HepG2 (cell line): Measurements from ENCODE around the gene RREB1. TPM values are rescaled to one million over a fixed set of nuclear protein-coding genes. Genes with fewer than 3 reads are reported as not detected.

Source experiments
- CHD4 ChIP-seq: fragments of 200-600 bp; sonication (generic); IDR thresholded peaks from 2 replicates; pipeline ENCODE4 v1.7.0; 2017; ENCODE audit warnings: mild to moderate bottlenecking, low read length, borderline replicate concordance
- EP300 ChIP-seq, 3 experiments: sonication (generic) in 1 of 3; formaldehyde crosslinking in 1 of 3; IDR thresholded peaks; 2 replicates each; pipeline versions ENCODE4 v1.5.1 to v1.6.1; 2011 to 2020; ENCODE audit warnings: low read depth in 2 of 3, low read length in 2 of 3, borderline replicate concordance in 1 of 3, improper control_type of control experiment in 1 of 3, mild to moderate bottlenecking in 1 of 3, missing genetic modification reagents in 1 of 3, moderate library complexity in 1 of 3
- GFI1 ChIP-seq: sonication (generic); formaldehyde crosslinking; IDR thresholded peaks from 2 replicates; pipeline ENCODE4 v1.5.0; 2020; ENCODE audit warnings: missing genetic modification reagents, mild to moderate bottlenecking, borderline replicate concordance
- HOXD1 ChIP-seq: sonication (generic); formaldehyde crosslinking; IDR thresholded peaks from 2 replicates; pipeline ENCODE4 v1.5.0; 2020; ENCODE audit warnings: missing genetic modification reagents
- KDM2A ChIP-seq: sonication (generic); formaldehyde crosslinking; IDR thresholded peaks from 2 replicates; pipeline ENCODE4 v1.4.0; 2020; ENCODE audit warnings: low read depth, missing genetic modification reagents, borderline replicate concordance
- KLF15 ChIP-seq: sonication (generic); formaldehyde crosslinking; IDR thresholded peaks from 2 replicates; pipeline ENCODE4 v1.8.1; 2023; ENCODE audit warnings: borderline replicate concordance, mild to moderate bottlenecking, inconsistent platforms, missing genetic modification reagents, mixed read lengths
- MED8 ChIP-seq: sonication (generic); formaldehyde crosslinking; IDR thresholded peaks from 2 replicates; pipeline ENCODE4 v1.8.1; 2023; ENCODE audit warnings: mild to moderate bottlenecking, missing genetic modification reagents; ENCODE audit not compliant: insufficient replicate concordance
- RARA ChIP-seq: IDR thresholded peaks from 2 replicates; pipeline ENCODE4 v1.6.1; 2016; ENCODE audit warnings: missing genetic modification reagents, missing compliant biosample characterization
- SPEN ChIP-seq: sonication (generic); formaldehyde crosslinking; IDR thresholded peaks from 2 replicates; pipeline ENCODE4 v1.5.1; 2020; ENCODE audit warnings: low read depth, mild to moderate bottlenecking, missing genetic modification reagents
- STAG1 ChIP-seq: sonication (generic); formaldehyde crosslinking; IDR thresholded peaks from 2 replicates; pipeline ENCODE4 v1.4.0; 2020; ENCODE audit warnings: missing genetic modification reagents
- TBX3 ChIP-seq: fragments of 450-650 bp; IDR thresholded peaks from 2 replicates; pipeline ENCODE4 v1.6.1; 2017; ENCODE audit warnings: antibody characterized with exemption, mild to moderate bottlenecking, inconsistent platforms, borderline replicate concordance
- ZKSCAN1 ChIP-seq: fragments of 150-350 bp; IDR thresholded peaks from 2 replicates; pipeline ENCODE4 v1.6.1; 2014; ENCODE audit warnings: low read length
- ZNF564 ChIP-seq: sonication (generic); formaldehyde crosslinking; IDR thresholded peaks from 2 replicates; pipeline ENCODE4 v1.8.1; 2023; ENCODE audit warnings: mild to moderate bottlenecking, missing genetic modification reagents
- ZNF607 ChIP-seq: sonication (generic); formaldehyde crosslinking; IDR thresholded peaks from 2 replicates; pipeline ENCODE4 v1.5.1; 2020; ENCODE audit warnings: missing genetic modification reagents, mild to moderate bottlenecking, borderline replicate concordance
- ZNF670 ChIP-seq: sonication (generic); formaldehyde crosslinking; IDR thresholded peaks from 2 replicates; pipeline ENCODE4 v1.8.0; 2022; ENCODE audit warnings: mild to moderate bottlenecking, missing genetic modification reagents, borderline replicate concordance
- ZNF816 ChIP-seq: sonication (generic); formaldehyde crosslinking; IDR thresholded peaks from 2 replicates; pipeline ENCODE4 v1.8.0; 2022; ENCODE audit warnings: missing genetic modification reagents, mild to moderate bottlenecking, borderline replicate concordance
- polyA plus RNA-seq, 8 experiments: library from polyadenylated mRNA; depleted of rRNA in 3 of 8; stranded (reverse) in 7 of 8; unstranded in 1 of 8; fragments of >200 nt; fragmentation: Illumina TruSeq in 4 of 8; extraction: Trizol in 4 of 8; gene quantifications; 2 replicates each; pipeline versions ENCODE4 v1.2.1 to v1.2.3, GENCODE V29; 2011 to 2016; ENCODE audit warnings: low read depth in 4 of 8, missing spikeins in 1 of 8, mixed read lengths in 1 of 8; ENCODE audit not compliant: insufficient read depth in 1 of 8
- total RNA-seq, 5 experiments: library from RNA; depleted of rRNA; stranded (reverse); fragments of >200 nt; fragmentation: Illumina TruSeq; extraction: Trizol; gene quantifications; 2 replicates each; pipeline ENCODE4 v1.2.3, GENCODE V29; 2016; ENCODE audit warnings: low read depth in 1 of 5
- TF ChIP-seq, protein P1 (sequence below): sonication (generic); formaldehyde crosslinking; IDR thresholded peaks from 2 replicates; pipeline ENCODE4 v1.4.0; 2020; ENCODE audit warnings: mild to moderate bottlenecking, missing genetic modification reagents
- TF ChIP-seq, protein P2 (sequence below): sonication (generic); formaldehyde crosslinking; IDR thresholded peaks from 2 replicates; pipeline ENCODE4 v1.4.0; 2020; ENCODE audit warnings: mild to moderate bottlenecking, missing genetic modification reagents, borderline replicate concordance
- TF ChIP-seq, protein P3 (sequence below): sonication (generic); formaldehyde crosslinking; IDR thresholded peaks from 2 replicates; pipeline ENCODE4 v1.4.0; 2020; ENCODE audit warnings: missing genetic modification reagents
- TF ChIP-seq, protein P4 (sequence below): sonication (generic); formaldehyde crosslinking; IDR thresholded peaks from 2 replicates; pipeline ENCODE4 v1.4.0; 2020; ENCODE audit warnings: missing genetic modification reagents
- TF ChIP-seq, protein P5 (sequence below): sonication (generic); formaldehyde crosslinking; IDR thresholded peaks from 2 replicates; pipeline ENCODE4 v1.4.0; 2020; ENCODE audit warnings: missing genetic modification reagents, mild to moderate bottlenecking, borderline replicate concordance

RREB1 gene
- total and polyA plus RNA-seq, 2 of the 13 experiments (the other 11 are each of a cell fraction or from before 2014, with no cell fraction given): 6.1 to 23.2 TPM

DNA sequence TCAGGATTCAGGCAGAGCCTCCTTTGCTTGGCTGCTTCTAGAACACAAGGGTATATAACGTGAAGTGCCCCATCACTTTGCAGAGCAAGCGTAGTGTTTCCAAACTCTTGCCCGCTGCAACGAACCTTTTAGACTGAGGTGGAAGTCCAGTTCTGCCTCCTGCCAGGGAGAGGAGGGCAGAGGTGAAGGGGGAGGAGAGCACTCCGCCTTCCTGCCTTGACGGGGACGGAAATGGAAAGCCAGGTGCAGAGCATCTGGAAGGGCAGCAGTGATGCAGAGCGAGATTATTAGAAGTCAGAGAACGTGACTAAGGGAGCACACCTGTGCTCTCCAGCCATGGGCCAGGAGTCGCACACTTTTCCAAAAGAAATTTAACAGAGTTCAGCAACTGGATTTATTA is 63.4 kb downstream of the RREB1 start (continued):
- no peak; a peak in 1 of 4 replicates for TF ChIP-seq EP300 (IDR thresholded peaks at IDR 0.05; ENCODE audit: low read depth in 2 of 2, low read length in 2 of 2)
- TF ChIP-seq EP300 (CRISPR knock-in tag; IDR thresholded peaks at IDR 0.05; ENCODE audit: borderline replicate concordance): no peak; the same call in 1 of the 2 replicates
- TF ChIP-seq, protein P1, sequence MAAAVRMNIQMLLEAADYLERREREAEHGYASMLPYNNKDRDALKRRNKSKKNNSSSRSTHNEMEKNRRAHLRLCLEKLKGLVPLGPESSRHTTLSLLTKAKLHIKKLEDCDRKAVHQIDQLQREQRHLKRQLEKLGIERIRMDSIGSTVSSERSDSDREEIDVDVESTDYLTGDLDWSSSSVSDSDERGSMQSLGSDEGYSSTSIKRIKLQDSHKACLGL (CRISPR knock-in tag): no peak
- no peak; the same call in 1 of the 2 replicates for TF ChIP-seq CHD4
- TF ChIP-seq, protein P2, sequence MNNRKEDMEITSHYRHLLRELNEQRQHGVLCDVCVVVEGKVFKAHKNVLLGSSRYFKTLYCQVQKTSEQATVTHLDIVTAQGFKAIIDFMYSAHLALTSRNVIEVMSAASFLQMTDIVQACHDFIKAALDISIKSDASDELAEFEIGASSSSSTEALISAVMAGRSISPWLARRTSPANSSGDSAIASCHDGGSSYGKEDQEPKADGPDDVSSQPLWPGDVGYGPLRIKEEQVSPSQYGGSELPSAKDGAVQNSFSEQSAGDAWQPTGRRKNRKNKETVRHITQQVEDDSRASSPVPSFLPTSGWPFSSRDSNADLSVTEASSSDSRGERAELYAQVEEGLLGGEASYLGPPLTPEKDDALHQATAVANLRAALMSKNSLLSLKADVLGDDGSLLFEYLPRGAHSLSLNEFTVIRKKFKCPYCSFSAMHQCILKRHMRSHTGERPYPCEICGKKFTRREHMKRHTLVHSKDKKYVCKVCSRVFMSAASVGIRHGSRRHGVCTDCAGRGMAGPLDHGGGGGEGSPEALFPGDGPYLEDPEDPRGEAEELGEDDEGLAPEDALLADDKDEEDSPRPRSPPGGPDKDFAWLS: no peak
- TF ChIP-seq, protein P3, sequence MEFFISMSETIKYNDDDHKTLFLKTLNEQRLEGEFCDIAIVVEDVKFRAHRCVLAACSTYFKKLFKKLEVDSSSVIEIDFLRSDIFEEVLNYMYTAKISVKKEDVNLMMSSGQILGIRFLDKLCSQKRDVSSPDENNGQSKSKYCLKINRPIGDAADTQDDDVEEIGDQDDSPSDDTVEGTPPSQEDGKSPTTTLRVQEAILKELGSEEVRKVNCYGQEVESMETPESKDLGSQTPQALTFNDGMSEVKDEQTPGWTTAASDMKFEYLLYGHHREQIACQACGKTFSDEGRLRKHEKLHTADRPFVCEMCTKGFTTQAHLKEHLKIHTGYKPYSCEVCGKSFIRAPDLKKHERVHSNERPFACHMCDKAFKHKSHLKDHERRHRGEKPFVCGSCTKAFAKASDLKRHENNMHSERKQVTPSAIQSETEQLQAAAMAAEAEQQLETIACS (CRISPR knock-in tag): no peak
- peak; percentile 58; the same call in 1 of the 2 replicates for TF ChIP-seq RARA (CRISPR knock-in tag)
- TF ChIP-seq STAG1 (CRISPR knock-in tag): peak; percentile 19; the same call in 1 of the 2 replicates
- 0 out of 2 replicates have a peak, but pooled peaks have one; percentile 17 for TF ChIP-seq KDM2A (CRISPR knock-in tag)
- TF ChIP-seq ZNF816: no peak
- no peak for TF ChIP-seq ZNF564
- TF ChIP-seq HOXD1: no peak
- TF ChIP-seq KLF15: no peak
- TF ChIP-seq SPEN (CRISPR knock-in tag): 0 out of 2 replicates have a peak, but pooled peaks have one; percentile 44
- TF ChIP-seq GFI1 (CRISPR knock-in tag): no peak
- no peak for TF ChIP-seq ZKSCAN1
- TF ChIP-seq ZNF670 (CRISPR knock-in tag): no peak
- no peak for TF ChIP-seq TBX3
- TF ChIP-seq, protein P4, sequence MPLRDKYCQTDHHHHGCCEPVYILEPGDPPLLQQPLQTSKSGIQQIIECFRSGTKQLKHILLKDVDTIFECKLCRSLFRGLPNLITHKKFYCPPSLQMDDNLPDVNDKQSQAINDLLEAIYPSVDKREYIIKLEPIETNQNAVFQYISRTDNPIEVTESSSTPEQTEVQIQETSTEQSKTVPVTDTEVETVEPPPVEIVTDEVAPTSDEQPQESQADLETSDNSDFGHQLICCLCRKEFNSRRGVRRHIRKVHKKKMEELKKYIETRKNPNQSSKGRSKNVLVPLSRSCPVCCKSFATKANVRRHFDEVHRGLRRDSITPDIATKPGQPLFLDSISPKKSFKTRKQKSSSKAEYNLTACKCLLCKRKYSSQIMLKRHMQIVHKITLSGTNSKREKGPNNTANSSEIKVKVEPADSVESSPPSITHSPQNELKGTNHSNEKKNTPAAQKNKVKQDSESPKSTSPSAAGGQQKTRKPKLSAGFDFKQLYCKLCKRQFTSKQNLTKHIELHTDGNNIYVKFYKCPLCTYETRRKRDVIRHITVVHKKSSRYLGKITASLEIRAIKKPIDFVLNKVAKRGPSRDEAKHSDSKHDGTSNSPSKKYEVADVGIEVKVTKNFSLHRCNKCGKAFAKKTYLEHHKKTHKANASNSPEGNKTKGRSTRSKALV (CRISPR knock-in tag): no peak
- TF ChIP-seq, protein P5, sequence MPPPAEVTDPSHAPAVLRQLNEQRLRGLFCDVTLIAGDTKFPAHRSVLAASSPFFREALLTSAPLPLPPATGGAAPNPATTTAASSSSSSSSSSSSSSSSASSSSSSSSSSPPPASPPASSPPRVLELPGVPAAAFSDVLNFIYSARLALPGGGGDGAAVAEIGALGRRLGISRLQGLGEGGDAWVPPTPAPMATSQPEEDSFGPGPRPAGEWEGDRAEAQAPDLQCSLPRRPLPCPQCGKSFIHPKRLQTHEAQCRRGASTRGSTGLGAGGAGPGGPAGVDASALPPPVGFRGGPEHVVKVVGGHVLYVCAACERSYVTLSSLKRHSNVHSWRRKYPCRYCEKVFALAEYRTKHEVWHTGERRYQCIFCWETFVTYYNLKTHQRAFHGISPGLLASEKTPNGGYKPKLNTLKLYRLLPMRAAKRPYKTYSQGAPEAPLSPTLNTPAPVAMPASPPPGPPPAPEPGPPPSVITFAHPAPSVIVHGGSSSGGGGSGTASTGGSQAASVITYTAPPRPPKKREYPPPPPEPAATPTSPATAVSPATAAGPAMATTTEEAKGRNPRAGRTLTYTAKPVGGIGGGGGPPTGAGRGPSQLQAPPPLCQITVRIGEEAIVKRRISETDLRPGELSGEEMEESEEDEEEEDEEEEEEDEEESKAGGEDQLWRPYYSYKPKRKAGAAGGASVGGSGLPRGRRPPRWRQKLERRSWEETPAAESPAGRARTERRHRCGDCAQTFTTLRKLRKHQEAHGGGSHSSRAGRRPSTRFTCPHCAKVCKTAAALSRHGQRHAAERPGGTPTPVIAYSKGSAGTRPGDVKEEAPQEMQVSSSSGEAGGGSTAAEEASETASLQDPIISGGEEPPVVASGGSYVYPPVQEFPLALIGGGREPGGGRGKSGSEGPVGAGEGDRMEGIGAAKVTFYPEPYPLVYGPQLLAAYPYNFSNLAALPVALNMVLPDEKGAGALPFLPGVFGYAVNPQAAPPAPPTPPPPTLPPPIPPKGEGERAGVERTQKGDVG (CRISPR knock-in tag): peak; percentile 95; the same call in 1 of the 2 replicates
- no peak for TF ChIP-seq ZNF607
- no peak for TF ChIP-seq MED8 (CRISPR knock-in tag)
